COLO668 (cell line): Measurements from ENCODE around the gene TAS2R50.
"Not testable (repeated sequence)": the region's sequence is repeated elsewhere in the genome, so short reads cannot be mapped to it uniquely, and the experiment has no call there.

Experiments used
- DNase-seq: peaks from one replicate; lab custom pipeline; 2025; ENCODE audit not compliant: unreplicated experiment; lab: John Stamatoyannopoulos, UW

TAS2R50 gene, protein sequence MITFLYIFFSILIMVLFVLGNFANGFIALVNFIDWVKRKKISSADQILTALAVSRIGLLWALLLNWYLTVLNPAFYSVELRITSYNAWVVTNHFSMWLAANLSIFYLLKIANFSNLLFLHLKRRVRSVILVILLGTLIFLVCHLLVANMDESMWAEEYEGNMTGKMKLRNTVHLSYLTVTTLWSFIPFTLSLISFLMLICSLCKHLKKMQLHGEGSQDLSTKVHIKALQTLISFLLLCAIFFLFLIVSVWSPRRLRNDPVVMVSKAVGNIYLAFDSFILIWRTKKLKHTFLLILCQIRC

DNA sequence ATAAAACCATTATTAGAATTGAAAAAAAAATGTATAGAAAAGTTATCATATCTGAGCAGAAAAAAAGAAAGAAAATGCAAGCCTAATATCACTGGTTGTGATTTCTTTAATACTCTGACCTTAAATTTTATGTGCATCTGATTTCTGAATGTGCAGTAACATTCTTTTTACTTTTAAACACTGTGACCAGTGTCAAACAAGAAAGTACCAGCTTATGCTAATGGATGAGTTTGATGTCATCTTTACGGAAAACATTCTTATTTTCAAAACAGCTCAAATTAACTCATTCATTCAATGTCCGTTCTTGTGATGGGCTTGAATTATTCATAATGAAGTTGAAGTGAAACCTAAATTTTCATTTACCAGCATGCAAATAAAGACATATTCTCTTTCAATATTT, at the start of gene TAS2R50:
Gene TAS2R50 (minus strand): TSS at position 101 of the 400 bp plus-strand sequence. CDS start 52 bp downstream, at position 49.
- DNase-seq, result no peak

DNA sequence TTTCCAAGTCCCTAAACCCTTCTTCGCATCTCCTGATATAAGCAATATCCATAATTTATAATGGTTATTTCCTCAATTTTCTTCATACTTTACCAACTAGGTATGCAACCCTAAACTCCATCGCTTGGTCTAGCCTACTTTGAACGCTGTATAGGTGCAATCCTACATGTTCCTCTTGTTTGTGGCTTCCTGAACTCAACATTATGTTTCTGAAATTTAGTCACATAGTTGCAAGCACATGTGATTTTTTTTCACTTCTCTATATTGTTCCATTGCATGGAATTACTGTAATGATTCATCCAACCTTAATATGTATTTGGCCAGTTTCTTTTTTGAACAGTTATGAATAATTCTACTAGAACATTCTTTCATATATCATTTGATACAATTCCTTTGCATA, 47.2 kb upstream of the TAS2R50 start:
- DNase-seq, result not testable (repeated sequence)

DNA sequence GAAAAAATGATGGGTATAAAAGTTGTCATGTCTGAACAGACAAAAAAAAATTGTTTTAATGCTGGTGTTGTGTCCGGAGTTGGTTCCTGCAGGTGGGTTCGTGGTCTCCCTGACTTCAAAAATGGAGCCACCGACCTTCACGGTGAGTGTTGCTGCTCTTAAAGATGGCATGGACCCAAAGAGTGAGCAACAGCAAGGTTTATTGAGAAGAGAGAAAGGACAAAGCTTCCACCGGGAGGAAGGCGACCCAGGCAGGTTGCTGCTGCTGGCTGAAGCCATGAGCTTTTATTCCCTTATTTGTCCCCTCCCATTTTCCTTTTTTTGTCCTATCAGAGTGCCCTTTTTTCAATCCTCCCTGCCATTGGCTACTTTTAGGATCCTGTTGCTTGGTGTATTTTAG, 44.6 kb upstream of the TAS2R50 start, which contains the start of gene TAS2R31:
Gene TAS2R31 (minus strand): TSS at position 101 of the 400 bp plus-strand sequence. CDS start 72 bp downstream, at position 29.
- DNase-seq, result no peak

DNA sequence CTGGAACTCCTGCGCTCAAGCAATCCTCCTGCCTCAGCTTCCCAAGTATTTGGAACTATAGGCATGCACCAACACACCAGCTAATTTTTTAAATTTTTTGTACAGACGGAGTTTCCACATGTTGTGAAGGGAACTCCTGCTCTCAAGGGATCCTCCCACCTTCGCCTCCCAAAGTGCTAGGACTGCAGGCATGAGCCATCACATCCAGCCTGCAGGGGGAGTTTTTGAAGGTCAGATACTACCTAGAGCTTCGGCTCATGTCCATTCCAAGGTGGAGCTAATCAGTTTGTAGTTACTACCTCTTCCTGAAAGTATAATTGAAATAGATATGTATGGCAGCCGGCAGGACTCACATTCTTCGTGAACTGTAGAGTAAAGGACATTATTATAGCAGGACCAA, 39.4 kb upstream of the TAS2R50 start:
- no peak for DNase-seq

DNA sequence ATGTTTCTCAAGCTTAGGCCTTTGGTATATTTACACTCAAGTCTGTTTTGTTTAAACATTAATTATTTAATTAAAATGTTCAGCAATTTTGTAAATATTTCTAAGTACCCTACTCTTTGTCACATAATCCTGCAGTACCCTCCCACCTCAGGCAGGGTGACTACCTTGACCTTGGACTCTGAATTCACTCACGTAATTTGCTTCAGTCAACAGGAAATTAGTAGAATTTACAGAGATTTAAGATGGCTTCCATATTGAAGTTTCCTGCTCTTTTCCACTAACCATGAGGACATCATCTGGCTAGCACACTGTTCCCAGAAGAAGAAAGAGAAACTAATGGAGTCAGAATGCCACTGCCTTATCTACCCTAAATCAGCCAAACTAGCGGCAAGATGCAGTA, 36.7 kb upstream of the TAS2R50 start:
- DNase-seq, result no peak

DNA sequence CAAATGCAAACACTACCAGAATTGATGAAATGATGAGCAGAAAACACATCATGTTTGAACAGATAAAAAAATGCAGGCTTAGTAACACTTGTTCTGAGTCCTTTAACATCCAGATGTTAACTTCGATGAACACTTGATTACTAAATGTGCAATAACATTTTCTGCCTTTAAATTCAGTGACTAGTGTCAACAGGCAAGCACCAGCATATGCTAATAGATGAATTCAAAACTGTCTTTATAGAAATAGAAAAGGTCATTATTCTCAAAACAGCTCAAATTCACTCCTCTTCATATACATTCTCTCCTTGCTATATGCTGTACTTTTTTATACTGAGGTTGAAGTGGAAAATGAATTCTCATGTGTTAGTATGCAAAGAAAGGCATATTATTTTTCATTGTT, 35.8 kb upstream of the TAS2R50 start, which contains the start of gene TAS2R19:
Gene TAS2R19 (minus strand): TSS at position 101 of the 400 bp plus-strand sequence. CDS start 49 bp downstream, at position 52.
- DNase-seq, result no peak

GRCh38 chr12:11016937-11017336, 30.2 kb upstream of the TAS2R50 start:
- no peak for DNase-seq

- DNase-seq, result no peak
Observed at GRCh38 chr12:11015775-11016430, 29.2 kb upstream of the TAS2R50 start.

GRCh38 chr12:11014234-11014633, 27.5 kb upstream of the TAS2R50 start:
- DNase-seq, result no peak

- no peak for DNase-seq
Observed at GRCh38 chr12:11007608-11008007, 20.9 kb upstream of the TAS2R50 start.

GRCh38 chr12:10998204-10998603, 11.5 kb upstream of the TAS2R50 start, which contains the start of gene TAS2R20:
Gene TAS2R20, minus strand, starts transcription at chr12:10998304. Its CDS starts 429 bp downstream, at chr12:10997875.
- DNase-seq, result no peak

DNA sequence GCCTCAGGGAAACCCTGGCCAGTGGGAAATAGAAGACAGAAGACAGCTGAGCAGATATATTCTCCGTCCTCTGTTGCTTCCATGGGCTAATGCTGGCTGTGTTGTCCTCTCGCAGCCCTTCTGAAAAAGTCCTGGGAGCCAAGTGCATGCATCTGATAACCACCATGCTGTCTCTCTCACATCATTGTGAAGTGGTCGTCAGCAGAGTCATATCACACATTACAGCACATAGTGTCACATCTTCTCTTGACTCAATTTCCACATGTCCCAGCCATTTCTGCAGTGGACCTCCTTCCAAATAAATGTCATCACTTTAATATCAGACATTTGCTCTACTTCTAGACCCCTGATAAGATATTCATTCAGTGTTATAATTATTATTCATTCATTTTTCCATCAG, 7.6 kb upstream of the TAS2R50 start:
- no peak for DNase-seq

DNA sequence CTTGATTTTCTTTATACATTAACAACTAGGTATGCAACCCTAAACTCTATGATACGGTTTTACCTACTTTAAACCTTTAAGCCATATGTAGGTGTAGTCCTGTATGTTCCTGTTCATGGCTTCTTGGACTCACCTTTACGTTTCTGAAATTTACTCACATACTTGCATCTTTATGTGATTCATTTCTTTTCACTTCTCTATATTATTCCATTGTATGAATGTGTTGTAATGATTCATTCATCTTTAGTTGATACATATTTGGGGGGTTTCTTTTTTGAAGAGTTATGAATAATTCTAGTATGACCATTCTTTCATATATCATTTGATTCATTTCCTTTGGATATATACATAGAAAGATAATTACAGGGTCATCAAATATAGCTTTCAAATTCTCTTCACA, 2.4 kb upstream of the TAS2R50 start:
- no peak for DNase-seq

- no peak for DNase-seq
Observed at GRCh38 chr12:10982244-10982643, 4.5 kb downstream of the TAS2R50 start.

DNA sequence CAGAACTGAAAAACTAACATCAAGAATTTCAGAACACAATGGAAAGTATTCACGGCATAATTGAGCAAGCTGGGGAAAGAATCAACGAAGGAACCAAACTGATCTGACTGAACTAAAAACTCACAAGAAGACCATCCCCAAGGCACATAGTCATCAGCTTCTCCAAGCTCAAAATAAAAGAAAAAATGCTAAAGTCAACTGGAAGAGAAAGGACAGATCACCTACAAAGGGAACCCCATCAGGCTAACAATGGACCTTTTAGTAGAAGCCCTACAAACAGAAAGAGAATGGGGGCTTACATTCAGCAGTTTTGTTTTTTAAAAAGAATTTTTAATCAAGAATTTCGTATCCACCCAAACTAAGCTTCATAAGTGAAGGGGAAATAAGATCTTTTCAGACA, 11.7 kb downstream of the TAS2R50 start:
- DNase-seq, result no peak

DNA sequence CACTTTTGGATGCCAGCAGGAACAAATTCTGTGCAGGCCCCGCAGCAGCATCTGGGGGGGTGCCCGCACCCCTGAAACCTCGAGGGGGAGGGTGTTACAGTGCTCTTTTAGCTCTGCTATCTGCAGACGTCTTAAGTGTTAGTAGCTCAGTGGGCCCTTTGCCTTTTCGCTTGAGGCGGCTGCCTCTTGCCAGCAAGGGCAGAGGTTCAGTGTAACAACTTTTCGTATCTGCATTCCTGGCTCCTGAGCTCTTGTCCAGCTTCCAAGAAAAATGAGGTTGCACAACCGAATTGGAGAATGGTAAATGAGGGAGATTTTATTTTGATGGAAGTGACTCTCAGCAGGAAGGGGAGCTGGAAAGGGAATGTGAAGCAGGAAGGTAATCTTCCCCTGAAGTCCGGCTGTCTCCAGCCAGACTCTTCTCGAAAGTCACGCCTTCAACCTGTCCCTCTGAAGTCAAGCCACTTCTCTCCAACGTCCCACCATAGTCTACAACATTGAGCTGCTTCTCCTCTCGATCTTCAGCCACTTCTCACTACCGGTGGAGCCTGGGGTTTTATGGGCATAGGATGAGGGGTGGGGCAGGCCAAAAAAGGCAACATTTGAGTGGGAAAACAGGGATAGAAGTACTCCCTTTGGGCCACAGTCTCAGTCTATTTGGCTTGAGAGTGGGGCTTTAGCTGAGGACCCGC, 17.8 kb downstream of the TAS2R50 start:
- DNase-seq, result no peak

DNA sequence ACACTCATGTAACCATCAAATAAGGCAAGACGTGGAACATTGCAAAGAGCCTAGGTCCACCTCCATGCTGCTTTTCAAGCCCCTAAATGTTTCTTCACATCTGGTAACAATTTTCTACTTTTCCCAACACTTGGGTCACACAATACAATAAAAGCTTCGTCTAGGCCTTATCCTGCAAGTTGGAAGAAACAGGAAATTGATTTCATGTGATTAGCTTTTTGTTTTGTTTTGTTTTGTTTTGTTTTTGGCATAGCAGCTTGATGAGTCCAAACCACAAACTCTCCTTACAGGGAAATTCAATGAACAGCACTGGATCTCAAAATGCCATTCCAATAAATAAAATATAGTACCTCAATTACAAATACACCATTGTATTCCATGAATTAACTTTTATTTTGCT, 19.3 kb downstream of the TAS2R50 start:
- DNase-seq, result no peak

DNA sequence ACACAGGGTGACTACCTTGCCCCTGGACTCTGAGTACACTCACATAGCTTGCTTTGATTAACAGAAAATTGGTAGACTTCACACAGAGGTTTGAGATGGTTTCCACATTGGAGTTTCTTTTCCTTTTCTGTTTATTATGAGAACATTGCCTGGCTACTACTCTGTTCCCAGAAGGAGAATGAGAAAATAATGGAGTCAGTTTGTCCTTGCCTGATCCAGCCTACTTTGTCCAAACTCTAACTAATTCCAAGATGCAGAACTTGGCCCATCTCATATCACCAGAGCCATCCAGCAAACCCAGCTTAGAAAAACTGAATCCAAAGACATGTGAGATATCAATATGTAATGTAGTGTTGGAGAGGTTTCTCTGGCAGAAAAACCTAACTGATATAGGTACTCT, 20.4 kb downstream of the TAS2R50 start:
- no peak for DNase-seq

GRCh38 chr12:10965476-10965875, 21.2 kb downstream of the TAS2R50 start:
- DNase-seq, result no peak

DNA sequence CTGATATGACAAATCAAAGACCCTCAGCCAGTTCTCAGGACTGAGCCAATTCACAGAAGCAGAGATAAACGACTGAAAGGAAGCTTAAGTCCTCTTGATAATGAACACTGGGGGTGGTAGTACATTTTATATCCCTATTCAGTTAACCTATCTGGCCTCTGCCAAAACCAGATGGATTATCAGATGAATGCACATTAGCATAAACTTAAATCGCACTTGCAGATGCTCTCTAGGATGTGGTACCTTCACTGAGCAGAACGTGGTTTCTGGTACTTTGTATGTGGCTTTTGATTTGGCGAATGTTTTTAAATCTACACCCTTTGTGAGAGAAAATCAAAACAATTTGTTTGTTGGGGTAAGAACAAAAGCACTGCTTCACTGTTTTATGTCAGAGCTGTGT, 26.5 kb downstream of the TAS2R50 start:
- no peak for DNase-seq

- DNase-seq, result no peak
Observed at GRCh38 chr12:10959804-10960203, 26.9 kb downstream of the TAS2R50 start.

DNA sequence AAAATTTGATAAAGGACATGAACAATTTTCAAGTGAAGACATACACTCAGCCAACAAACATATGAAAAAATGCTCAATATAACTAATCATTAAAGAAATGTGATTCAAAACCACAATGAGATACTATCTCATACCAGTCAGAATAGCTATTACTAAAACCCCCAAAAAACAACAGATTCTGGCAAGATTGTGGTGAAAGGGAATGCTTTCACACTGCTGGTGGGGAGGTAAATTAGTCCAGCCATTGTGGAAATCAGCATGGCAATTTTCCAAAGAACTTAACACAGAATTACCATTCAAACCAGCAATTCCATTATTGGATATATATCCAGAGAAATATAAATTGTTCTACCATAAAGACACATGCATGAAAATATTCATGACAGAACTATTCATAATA, 29.0 kb downstream of the TAS2R50 start:
- DNase-seq, result no peak
